Stimulated activated naive B cell treated with anti-CD40 and anti-IgM and Interleukin-4, amounts not matched to agents 10 μg/mL and 1 μg/mL and 100 μg/mL, for 72 hours (primary cell): ENCODE data around the gene IZUMO2.

Experiments
- ATAC-seq, 2 donors: fragments of 150-1000 bp; cut with Tn5 transposase; replicated peaks; 2 replicates each; pipeline ENCODE4 v1.10.0; 2021; ENCODE audit warnings: moderate library complexity in 1 of 2
- DNase-seq: peaks from one replicate; pipeline ENCODE4 v3.0.0; 2021
- H3K27ac Mint-ChIP-seq: one replicate; pipeline ENCODE4 v1.8.0; 2022; ENCODE audit warnings: mild to moderate bottlenecking, mixed read lengths
- H3K27me3 Mint-ChIP-seq, 2 donors: one replicate each; pipeline ENCODE4 v1.8.0; 2022; ENCODE audit warnings: mixed read lengths in 2 of 2
- H3K36me3 Mint-ChIP-seq, 2 donors: one replicate each; pipeline ENCODE4 v1.8.0; 2022; ENCODE audit warnings: mixed read lengths in 2 of 2, mild to moderate bottlenecking in 1 of 2
- H3K4me1 Mint-ChIP-seq, 2 donors: one replicate each; pipeline ENCODE4 v1.8.0; 2022; ENCODE audit warnings: mixed read lengths in 2 of 2, mild to moderate bottlenecking in 1 of 2
- H3K4me3 Mint-ChIP-seq, 2 donors: one replicate each; pipeline ENCODE4 v1.8.0; 2022; ENCODE audit warnings: mild to moderate bottlenecking in 2 of 2, mixed read lengths in 2 of 2, moderate library complexity in 1 of 2
- H3K9me3 Mint-ChIP-seq, 2 donors: one replicate each; pipeline ENCODE4 v1.8.0; 2022; ENCODE audit warnings: mixed read lengths in 2 of 2, mild to moderate bottlenecking in 1 of 2

Gene IZUMO2

DNA sequence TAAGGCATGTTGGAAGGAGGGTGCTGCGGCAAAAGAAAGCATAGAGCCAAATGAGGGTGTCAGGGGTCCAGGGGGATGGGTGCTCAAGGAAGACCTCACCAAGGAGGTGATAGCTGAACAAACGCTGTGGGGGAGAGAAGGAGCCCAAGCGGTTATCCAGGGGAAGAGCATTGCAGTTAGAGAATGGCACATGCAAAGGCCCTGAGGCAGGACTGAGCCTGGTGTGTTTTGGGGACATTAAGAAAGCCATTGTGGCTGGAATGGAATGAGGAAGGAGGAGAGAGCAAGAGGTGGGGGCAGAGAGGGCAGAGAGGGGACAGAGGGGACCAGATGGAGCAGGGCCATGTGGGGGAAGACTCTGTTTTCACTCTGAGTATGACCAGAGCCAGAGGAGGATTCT, 34.3 kb upstream of the IZUMO2 start:
- Mint-ChIP-seq H3K4me1 (no peaks in the 10 kb centered on the region), H3K9me3 (no peaks in the 10 kb centered on the region), H3K36me3 (peaks cover 2 to 5% of the 10 kb centered on the region in 2 donors), H3K4me3 (no peak overlapping the region), H3K27ac (no peak overlapping the region), H3K27me3 (peaks cover 34 to 58% of the 10 kb centered on the region in 2 donors)
- no peak for ATAC-seq
- no peak for DNase-seq

DNA sequence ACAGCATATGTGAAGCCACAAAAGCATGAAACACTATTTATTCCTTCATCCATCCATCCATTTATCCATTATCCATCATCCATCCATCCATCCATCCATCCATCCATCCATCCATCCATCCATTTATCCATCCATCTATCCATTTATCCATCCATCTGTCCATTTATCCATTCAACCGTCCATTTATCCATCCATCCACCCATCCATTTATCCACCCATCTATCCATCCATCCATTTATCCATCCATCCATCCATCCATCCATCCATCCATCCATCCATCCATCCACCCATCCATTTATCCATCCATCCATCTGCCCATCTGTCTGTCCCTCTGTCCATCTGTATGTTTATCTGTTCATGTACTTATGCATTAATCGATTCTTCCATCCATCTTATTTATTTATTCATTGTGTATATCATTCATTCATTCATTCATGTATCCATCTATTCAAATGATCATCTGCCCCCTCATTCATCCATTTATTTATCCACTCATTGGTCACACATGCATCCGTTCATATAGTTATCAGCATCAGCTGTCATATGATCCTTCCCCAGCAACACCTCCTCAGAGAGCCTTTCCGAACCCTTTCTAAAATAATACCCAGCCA, 33.3 kb upstream of the IZUMO2 start:
- DNase-seq: no peak
- ATAC-seq: no peak
- Mint-ChIP-seq H3K27ac (no peak overlapping the region), H3K4me3 (no peak overlapping the region), H3K4me1 (no peaks in the 10 kb centered on the region), H3K9me3 (no peaks in the 10 kb centered on the region), H3K36me3 (no peaks in the 10 kb centered on the region), H3K27me3 (peaks cover 26 to 53% of the 10 kb centered on the region in 2 donors)

GRCh38 chr19:50195224-50195623, 32.1 kb upstream of the IZUMO2 start:
- ATAC-seq: no peak
- Mint-ChIP-seq H3K27ac (no peak overlapping the region), H3K4me1 (peaks cover 0 to 3% of the 10 kb centered on the region in 2 donors), H3K27me3 (peaks cover 27 to 46% of the 10 kb centered on the region in 2 donors), H3K4me3 (no peak overlapping the region), H3K9me3 (no peaks in the 10 kb centered on the region), H3K36me3 (no peaks in the 10 kb centered on the region)
- DNase-seq: no peak

GRCh38 chr19:50192463-50193211, 29.6 kb upstream of the IZUMO2 start:
- H3K4me3 Mint-ChIP-seq: no peak overlapping the region
- H3K27ac Mint-ChIP-seq: no peak overlapping the region
- H3K9me3 Mint-ChIP-seq: no peaks in the 10 kb centered on the region
- DNase-seq (no peak), ATAC-seq (no peak)
- peaks cover 39 to 43% of the 10 kb centered on the region in 2 donors for H3K27me3 Mint-ChIP-seq
- H3K4me1 Mint-ChIP-seq: peaks cover 0 to 3% of the 10 kb centered on the region in 2 donors
- no peaks in the 10 kb centered on the region for H3K36me3 Mint-ChIP-seq

DNA sequence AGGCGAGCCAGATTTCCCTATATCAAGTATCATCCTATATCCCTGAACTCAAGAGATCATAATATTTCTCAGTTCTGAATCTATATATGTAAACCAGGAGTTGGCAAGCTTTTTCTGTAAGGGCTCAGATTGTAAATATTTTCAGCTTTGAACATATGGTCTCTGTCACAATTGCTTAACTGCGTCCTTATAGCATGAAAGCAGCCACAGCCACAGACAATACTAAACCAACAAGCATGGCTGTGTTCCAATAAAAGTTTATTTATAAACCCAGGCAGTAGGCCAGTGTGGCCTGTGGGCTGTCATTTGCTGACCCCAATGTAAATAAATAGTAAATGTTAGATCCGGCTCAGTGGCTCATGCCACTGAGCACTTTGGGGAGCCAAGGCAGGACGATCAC, 28.1 kb upstream of the IZUMO2 start:
- DNase-seq: no peak
- Mint-ChIP-seq H3K36me3 (no peaks in the 10 kb centered on the region), H3K4me3 (no peak overlapping the region), H3K9me3 (peaks cover 2 to 3% of the 10 kb centered on the region in 2 donors), H3K27ac (no peak overlapping the region), H3K27me3 (peaks cover 28 to 30% of the 10 kb centered on the region in 2 donors), H3K4me1 (peaks cover 0 to 3% of the 10 kb centered on the region in 2 donors)
- ATAC-seq: no peak

- ATAC-seq (peak; percentile 80 to 81), DNase-seq (no peak)
- Mint-ChIP-seq H3K4me3 (no peak overlapping the region), H3K9me3 (peaks cover 2 to 4% of the 10 kb centered on the region in 2 donors), H3K4me1 (peaks cover 0 to 3% of the 10 kb centered on the region in 2 donors), H3K27me3 (peaks cover 23 to 24% of the 10 kb centered on the region in 2 donors), H3K27ac (no peak overlapping the region), H3K36me3 (no peaks in the 10 kb centered on the region)
Observed at GRCh38 chr19:50190439-50190891, 27.4 kb upstream of the IZUMO2 start.

DNA sequence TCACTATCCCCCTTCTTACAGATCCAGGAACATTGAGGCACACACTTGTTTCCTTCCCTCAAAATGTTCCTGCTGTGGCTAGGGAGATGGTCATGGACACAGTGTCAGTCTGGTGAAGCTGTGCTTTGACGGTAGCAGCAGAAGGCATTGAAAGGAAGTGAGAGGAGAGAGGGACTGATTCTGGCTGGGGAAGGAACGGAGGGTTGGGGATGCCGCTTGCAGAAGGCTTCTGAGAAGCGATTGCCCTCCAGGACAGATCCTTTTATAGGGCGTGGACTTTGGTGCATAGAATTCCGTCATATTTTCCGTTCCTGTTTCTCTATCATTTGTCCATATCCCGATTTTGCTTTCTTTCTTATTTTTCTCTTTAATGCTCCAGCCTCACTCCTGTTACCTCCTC, 26.2 kb upstream of the IZUMO2 start:
- DNase-seq (no peak), ATAC-seq (no peak)
- H3K9me3 Mint-ChIP-seq: peaks cover 2 to 4% of the 10 kb centered on the region in 2 donors
- H3K36me3 Mint-ChIP-seq: no peaks in the 10 kb centered on the region
- no peak overlapping the region for H3K4me3 Mint-ChIP-seq
- H3K27me3 Mint-ChIP-seq: peaks cover 20 to 24% of the 10 kb centered on the region in 2 donors
- H3K4me1 Mint-ChIP-seq: peaks cover 0 to 3% of the 10 kb centered on the region in 2 donors
- no peak overlapping the region for H3K27ac Mint-ChIP-seq

DNA sequence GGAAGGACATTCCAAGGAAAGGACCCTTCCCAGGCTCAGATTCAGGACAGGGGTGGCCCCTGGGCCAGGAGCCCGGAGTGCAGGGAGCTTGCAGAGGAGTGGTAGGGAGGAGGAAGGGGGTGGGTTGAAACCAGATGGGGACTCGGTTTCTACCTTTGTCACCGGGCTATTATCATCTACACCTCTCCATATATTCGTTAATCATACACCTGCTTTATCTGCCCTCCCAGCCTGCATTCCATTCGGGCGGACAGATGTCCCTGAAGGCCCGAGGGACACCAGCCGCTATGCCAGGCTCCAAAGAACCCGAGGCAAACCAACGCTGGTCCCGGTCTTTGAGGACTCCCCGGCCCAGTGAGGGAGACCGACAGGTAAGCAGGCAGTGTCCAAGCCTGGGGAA, 24.9 kb upstream of the IZUMO2 start:
- Mint-ChIP-seq H3K4me3 (no peak overlapping the region), H3K36me3 (no peaks in the 10 kb centered on the region), H3K9me3 (peaks cover 2 to 4% of the 10 kb centered on the region in 2 donors), H3K27me3 (peaks cover 17 to 24% of the 10 kb centered on the region in 2 donors), H3K27ac (no peak overlapping the region), H3K4me1 (peaks cover 0 to 3% of the 10 kb centered on the region in 2 donors)
- ATAC-seq: no peak
- DNase-seq: no peak

- DNase-seq (no peak), ATAC-seq (no peak)
- Mint-ChIP-seq H3K9me3 (peaks cover 2 to 4% of the 10 kb centered on the region in 2 donors), H3K4me3 (no peak overlapping the region), H3K27me3 (peaks cover 9 to 17% of the 10 kb centered on the region in 2 donors), H3K36me3 (no peaks in the 10 kb centered on the region), H3K4me1 (no peaks in the 10 kb centered on the region), H3K27ac (no peak overlapping the region)
Observed at GRCh38 chr19:50184196-50184595, 21.1 kb upstream of the IZUMO2 start.

- no peak for DNase-seq
- ATAC-seq: no peak
- Mint-ChIP-seq H3K27ac (no peak overlapping the region), H3K36me3 (no peaks in the 10 kb centered on the region), H3K9me3 (no peaks in the 10 kb centered on the region), H3K4me1 (no peaks in the 10 kb centered on the region), H3K27me3 (peaks cover 5 to 10% of the 10 kb centered on the region in 2 donors), H3K4me3 (no peak overlapping the region)
Observed at GRCh38 chr19:50181121-50181520, 18.0 kb upstream of the IZUMO2 start.

DNA sequence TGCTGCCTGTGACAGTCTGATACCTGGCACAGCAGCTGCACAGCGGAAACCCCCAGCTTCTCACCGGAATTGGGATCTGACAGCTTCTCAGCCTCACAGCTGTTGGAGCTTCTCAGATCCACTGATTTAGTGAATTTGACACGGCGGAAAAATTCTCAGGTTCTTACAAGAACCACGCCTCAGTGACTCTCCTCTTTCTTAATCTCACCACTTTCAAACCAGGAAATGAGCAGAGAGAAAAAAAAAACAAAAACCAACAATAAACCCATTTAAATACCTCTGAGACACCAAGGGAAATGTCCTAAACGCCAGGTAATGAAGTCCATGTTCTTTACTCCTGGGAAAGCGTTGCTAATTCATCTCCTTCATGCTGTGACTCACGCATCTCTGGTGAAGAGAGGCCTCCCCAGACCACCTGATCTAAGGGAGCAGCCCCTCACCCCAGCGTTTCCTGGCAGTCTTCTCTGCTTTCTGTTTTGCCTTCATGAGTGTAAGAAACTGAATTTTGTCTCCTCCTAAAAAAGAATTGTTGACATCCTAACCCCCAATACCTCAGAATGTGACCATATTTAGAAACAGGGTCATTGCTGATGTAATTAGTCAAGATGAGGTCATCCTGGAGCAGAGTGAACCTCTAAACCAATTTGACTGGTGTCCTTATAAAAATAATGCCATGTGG, 15.9 kb upstream of the IZUMO2 start:
- Mint-ChIP-seq H3K27me3 (peaks cover 10 to 11% of the 10 kb centered on the region in 2 donors), H3K9me3 (peaks cover 0 to 2% of the 10 kb centered on the region in 2 donors), H3K4me1 (no peaks in the 10 kb centered on the region), H3K4me3 (no peak overlapping the region), H3K27ac (no peak overlapping the region), H3K36me3 (no peaks in the 10 kb centered on the region)
- DNase-seq: no peak
- no peak for ATAC-seq

GRCh38 chr19:50178320-50178719, 15.2 kb upstream of the IZUMO2 start:
- Mint-ChIP-seq H3K9me3 (peaks cover 0 to 2% of the 10 kb centered on the region in 2 donors), H3K36me3 (no peaks in the 10 kb centered on the region), H3K4me1 (no peaks in the 10 kb centered on the region), H3K27ac (no peak overlapping the region), H3K4me3 (no peak overlapping the region), H3K27me3 (peaks cover 12 to 13% of the 10 kb centered on the region in 2 donors)
- DNase-seq (no peak), ATAC-seq (no peak)

DNA sequence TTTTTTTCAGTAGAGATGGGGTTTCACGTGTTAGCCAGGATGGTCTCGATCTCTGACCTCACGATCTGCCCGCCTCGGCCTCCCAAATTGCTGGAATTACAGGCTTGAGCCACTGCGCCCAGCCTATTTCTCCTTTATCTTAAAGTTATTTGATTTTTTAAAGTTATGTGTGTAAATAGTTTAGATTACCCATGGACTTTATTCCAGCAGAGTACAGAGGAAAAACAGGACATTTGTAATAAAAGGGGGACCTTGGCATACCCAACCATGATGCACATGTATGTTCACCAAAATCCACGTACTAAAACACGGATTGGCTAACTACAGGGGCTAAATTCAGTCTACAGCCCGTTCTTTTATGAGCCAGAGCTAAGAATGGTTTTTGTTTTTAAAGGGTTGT, 13.7 kb upstream of the IZUMO2 start:
- Mint-ChIP-seq H3K9me3 (peaks cover 0 to 2% of the 10 kb centered on the region in 2 donors), H3K36me3 (no peaks in the 10 kb centered on the region), H3K4me1 (no peaks in the 10 kb centered on the region), H3K27me3 (peaks cover 20 to 22% of the 10 kb centered on the region in 2 donors), H3K4me3 (no peak overlapping the region), H3K27ac (no peak overlapping the region)
- DNase-seq (no peak), ATAC-seq (no peak)

- no peaks in the 10 kb centered on the region for H3K4me1 Mint-ChIP-seq
- H3K9me3 Mint-ChIP-seq: peaks cover 0 to 2% of the 10 kb centered on the region in 2 donors
- no peaks in the 10 kb centered on the region for H3K36me3 Mint-ChIP-seq
- H3K27me3 Mint-ChIP-seq: peaks cover 16 to 22% of the 10 kb centered on the region in 2 donors
- H3K27ac Mint-ChIP-seq: no peak overlapping the region
- H3K4me3 Mint-ChIP-seq: no peak overlapping the region
- DNase-seq (no peak), ATAC-seq (no peak)
Observed at GRCh38 chr19:50175924-50176323, 12.8 kb upstream of the IZUMO2 start.
